Stomach (tissue), 4 donors: Measurements from ENCODE around the gene GPRIN1.

Experiments
- POLR2A ChIP-seq, 4 donors: fragments of 450-650 bp; IDR thresholded peaks; one replicate each; pipeline ENCODE4 v1.6.1; 2016; ENCODE audit warnings: antibody characterized with exemption in 4 of 4, control low read depth in 2 of 4, mild to moderate bottlenecking in 1 of 4, moderate library complexity in 1 of 4
- POLR2AphosphoS5 ChIP-seq, 3 donors: sonication (generic); formaldehyde crosslinking; IDR thresholded peaks; one replicate each; pipeline ENCODE4 v1.6.1; 2016; ENCODE audit warnings: antibody characterized with exemption in 3 of 3
- TF ChIP-seq, protein P1 (sequence below), 7 experiments: fragments of 450-650 bp in 4 of 7; fragments of 200-600 bp in 3 of 7; sonication (generic) in 3 of 7; IDR thresholded peaks; one replicate each; pipeline ENCODE4 v1.5.1; 2016 to 2019; ENCODE audit warnings: antibody characterized with exemption in 7 of 7, control low read depth in 2 of 7, mild to moderate bottlenecking in 1 of 7

GRCh38 chr5:176588297-176588696 is 21.7 kb downstream of the GPRIN1 start:
- TF ChIP-seq, protein P1, sequence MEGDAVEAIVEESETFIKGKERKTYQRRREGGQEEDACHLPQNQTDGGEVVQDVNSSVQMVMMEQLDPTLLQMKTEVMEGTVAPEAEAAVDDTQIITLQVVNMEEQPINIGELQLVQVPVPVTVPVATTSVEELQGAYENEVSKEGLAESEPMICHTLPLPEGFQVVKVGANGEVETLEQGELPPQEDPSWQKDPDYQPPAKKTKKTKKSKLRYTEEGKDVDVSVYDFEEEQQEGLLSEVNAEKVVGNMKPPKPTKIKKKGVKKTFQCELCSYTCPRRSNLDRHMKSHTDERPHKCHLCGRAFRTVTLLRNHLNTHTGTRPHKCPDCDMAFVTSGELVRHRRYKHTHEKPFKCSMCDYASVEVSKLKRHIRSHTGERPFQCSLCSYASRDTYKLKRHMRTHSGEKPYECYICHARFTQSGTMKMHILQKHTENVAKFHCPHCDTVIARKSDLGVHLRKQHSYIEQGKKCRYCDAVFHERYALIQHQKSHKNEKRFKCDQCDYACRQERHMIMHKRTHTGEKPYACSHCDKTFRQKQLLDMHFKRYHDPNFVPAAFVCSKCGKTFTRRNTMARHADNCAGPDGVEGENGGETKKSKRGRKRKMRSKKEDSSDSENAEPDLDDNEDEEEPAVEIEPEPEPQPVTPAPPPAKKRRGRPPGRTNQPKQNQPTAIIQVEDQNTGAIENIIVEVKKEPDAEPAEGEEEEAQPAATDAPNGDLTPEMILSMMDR (IDR thresholded peaks at IDR 0.05): no peak
- TF ChIP-seq POLR2A (IDR thresholded peaks at IDR 0.05) (no peak), POLR2AphosphoS5 (IDR thresholded peaks at IDR 0.05) (no peak)
